GM12875 (cell line): ENCODE results near the gene C16orf90.

Experiments used
- H3K4me3 ChIP-seq: one replicate; pipeline ENCODE4 v1.5.1; 2011; ENCODE audit warnings: low read depth, low read length, control low read depth
- CTCF ChIP-seq: IDR thresholded peaks from 2 replicates; pipeline ENCODE4 v1.5.1; 2011; ENCODE audit warnings: low read depth, mild to moderate bottlenecking, control low read depth, inconsistent platforms, low read length, moderate library complexity, borderline replicate concordance; ENCODE audit not compliant: insufficient read depth

The C16orf90 gene

GRCh38 chr16:3488801-3489200, 6.5 kb downstream of the C16orf90 start:
- no peak for TF ChIP-seq CTCF
- no peak overlapping the region for H3K4me3 ChIP-seq

DNA sequence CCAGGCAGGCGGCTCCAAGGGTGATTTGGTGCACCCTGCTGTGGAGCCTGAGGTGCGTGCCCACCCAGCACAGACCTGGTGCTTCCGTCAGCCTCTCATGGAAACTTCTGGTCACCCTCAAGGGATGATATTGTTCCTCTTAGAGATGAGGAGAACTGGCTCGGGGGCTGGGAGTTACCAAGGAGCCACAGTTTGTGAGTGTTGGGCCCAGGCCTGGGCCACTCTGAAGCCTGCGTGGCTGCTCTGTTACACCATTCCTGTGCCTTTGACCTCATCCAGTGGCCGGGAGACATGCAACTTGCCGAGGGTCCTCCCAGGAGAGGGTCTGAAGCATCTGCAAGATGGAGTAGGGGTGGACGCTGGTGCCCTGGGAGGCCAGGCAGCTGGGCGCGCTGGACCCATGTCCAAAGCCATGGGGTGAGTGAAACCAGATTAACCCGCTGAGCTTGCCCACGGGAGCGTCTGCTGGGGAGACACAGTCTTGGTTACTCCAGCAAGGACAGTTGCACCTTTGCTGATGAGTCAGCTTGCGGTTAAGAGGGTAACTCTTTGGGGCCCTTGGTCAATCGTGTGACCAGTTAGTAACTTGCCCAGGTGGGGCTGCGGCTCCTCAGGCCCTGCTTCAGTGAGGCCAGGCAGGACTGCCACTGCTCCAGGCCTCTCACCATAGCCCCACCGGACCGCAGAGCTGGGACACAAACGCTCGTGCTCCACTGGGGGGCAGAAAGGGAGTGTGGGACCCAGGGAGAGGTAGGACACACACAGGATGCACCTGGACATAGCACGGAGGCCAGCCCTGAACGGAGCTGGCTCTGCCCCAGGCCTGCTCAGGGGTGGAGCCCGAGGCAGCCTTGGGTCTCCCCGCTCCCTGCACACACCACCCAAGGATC, 7.5 kb downstream of the C16orf90 start:
- no peak overlapping the region for H3K4me3 ChIP-seq
- TF ChIP-seq CTCF = no peak

DNA sequence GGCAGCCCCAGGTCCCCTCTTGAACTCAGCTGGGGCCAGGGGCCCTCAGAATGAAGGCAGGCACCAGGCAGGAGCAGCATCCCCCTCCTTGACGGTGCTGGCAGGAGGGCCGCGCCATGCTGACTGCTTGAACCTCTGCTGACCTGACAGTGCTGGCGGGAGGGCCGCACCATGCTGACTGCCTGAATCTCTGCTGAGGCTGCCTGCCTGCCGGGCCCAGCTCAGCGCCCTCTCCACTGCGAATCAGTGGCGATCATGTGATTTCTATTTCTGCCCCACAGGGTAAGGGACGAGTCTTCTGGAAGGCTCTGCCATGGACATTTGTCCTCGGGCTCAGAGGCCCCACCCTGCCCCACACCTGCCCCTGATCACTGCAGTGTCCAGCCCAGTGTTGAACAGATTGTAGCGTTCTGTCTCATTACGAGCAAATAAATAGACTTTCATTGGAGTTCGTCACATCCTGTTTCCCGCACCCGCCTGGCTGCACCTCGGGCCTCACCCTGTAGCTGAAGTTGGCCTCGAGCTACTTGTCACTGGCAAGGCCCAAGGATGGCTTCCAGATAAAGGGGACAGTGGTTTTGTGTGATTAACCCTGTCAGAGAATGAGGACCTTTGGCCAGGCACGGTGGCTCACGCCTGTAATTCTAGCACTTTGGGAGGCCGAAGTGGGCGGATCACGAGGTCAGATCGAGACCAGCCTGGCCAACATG, 8.6 kb downstream of the C16orf90 start:
- no peak for TF ChIP-seq CTCF
- no peak overlapping the region for H3K4me3 ChIP-seq

DNA sequence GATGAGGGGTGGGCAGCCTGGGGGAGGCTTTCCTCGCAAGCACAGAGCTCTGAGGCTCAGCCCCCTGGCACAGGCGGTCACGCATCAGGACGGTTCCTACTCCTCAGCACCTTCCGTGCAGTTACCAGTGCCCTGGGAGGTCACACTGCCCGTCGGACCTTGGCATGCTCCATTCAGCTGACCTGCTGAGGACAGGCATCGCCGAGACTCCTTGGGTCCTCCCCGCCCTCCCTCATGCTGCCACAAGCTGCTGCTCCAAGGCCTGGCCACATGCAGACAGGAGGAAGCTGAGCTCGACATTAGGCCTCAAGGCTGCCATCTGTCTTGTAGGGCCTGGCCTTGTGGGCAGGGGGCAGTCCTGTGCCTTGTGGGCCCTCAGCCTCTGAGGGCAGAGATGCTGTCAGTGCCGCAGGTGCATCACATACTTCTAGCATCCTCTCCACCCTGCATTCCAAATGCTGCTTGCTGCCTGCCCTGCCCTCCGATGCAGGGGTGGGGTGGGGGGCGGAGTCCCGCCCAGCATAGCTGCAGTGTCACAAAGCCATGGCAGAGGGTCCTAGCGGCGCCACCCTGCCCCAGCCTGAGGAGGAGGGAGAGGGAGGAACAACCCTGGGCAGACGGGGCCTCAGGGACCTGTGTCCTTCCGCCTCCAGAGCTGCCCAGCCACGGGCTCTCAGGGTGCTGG, 9.3 kb downstream of the C16orf90 start:
- no peak for TF ChIP-seq CTCF
- no peak overlapping the region for H3K4me3 ChIP-seq

DNA sequence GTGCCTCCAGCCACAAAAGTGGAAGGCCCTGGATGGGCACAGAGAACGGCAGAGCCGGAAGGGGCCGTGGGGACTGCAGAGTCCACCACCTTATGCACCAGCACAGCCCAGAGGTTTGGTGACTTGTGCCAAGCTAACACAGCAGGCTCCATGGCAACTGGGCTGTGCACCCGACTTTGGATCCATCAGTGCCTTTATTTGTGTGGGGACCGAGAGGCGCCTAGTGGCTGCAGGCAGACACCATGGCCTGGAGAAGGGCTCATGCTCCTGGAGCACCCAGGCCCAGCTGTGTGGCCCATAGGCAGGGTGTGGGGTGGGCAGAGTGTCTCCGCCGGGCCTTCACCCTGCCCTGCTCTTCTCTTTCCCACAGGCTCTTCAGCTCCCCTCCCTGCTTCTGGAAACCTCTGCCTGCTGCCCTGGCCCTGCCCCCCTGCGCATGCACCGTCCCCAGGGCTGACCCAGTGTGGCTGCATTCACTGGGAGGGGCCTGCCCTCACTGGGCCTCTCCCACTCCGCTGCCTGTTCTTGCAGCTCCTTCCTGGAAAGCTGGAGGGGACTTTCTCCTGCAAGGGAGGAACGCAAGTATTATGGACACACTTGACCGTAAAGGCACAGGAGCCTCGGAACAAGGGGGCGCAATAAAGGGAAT, 10.1 kb downstream of the C16orf90 start:
- no peak for TF ChIP-seq CTCF
- H3K4me3 ChIP-seq = no peak overlapping the region

DNA sequence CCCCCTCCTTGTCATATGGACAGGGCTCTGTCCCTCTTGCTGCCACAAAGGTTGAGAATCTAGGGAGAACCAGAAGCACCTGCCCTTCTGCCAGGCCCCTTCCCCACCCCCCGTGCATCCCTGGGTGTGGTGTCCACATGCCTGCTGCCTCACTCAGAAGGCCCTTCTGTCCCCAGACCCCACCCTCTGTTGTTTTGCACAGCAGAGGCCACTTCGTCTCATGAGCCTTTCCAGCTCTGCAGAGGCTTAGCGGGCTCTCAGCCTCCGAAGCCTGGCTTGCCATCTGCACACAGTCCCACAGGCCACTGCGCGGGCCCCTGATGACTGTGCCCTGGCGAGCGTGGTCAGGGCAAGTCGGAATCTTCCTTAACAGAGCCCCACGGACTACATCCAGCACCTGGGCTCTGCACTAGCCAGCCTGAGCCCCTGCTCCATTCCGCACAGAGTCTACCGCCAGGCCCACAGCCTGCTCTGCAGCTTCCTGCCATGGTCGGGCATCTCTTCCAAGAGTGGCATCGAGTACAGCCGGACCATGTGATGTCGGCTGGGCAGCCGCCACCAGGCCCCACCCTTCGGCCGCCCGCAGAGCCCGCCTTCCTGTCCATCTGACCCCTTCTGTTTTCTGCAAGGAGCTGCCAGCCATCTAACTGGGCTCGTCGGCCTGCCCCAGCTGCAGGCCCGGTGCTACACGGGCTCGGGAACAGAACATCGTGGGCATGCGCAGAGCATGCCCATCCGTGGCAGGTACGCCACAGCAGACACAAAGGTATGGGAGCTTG, 10.8 kb downstream of the C16orf90 start:
- no peak overlapping the region for H3K4me3 ChIP-seq
- no peak for TF ChIP-seq CTCF
